Activated B cell treated with CpG ODN at 0.5 μM for 24 hours (primary cell): ENCODE results near the gene ZNF618. TPM values are rescaled to one million over a fixed set of nuclear protein-coding genes. Genes with fewer than 3 reads are reported as not detected.

ENCODE experiments used
- ATAC-seq: fragments of 200-7000 bp; cut with Tn5 transposase; one replicate; pipeline ENCODE4 v1.10.0; 2021; ENCODE audit warnings: low read depth, mild to moderate bottlenecking, moderate library complexity
- CTCF ChIA-PET: fragments of 350-600 bp; sonication (Branson Sonifier 250); formaldehyde crosslinking; loops from one replicate; lab custom pipeline; 2021; ENCODE audit warnings: antibody characterized with exemption; lab: Charles Lee
- POLR2A ChIA-PET: fragments of 350-600 bp; sonication (Branson Sonifier 250); formaldehyde crosslinking; loops from one replicate; lab custom pipeline; 2021; ENCODE audit warnings: antibody characterized with exemption; lab: Charles Lee
- DNase-seq: peaks from one replicate; pipeline ENCODE4 v3.0.0; 2022
- H3K27ac Mint-ChIP-seq: one replicate; pipeline ENCODE4 v1.8.0; 2020; ENCODE audit warnings: mixed read lengths
- H3K27me3 Mint-ChIP-seq: one replicate; pipeline ENCODE4 v1.8.0; 2021; ENCODE audit warnings: mixed read lengths
- H3K36me3 Mint-ChIP-seq: one replicate; pipeline ENCODE4 v1.8.0; 2021; ENCODE audit warnings: low read depth, mixed read lengths
- H3K4me1 Mint-ChIP-seq: one replicate; pipeline ENCODE4 v1.8.0; 2021; ENCODE audit warnings: mixed read lengths
- H3K4me3 Mint-ChIP-seq: one replicate; pipeline ENCODE4 v1.8.0; 2020; ENCODE audit warnings: mild to moderate bottlenecking, mixed read lengths
- H3K9me3 Mint-ChIP-seq: one replicate; pipeline ENCODE4 v1.8.0; 2020; ENCODE audit warnings: mixed read lengths
- CTCF ChIP-seq: fragments of 200-600 bp; IDR thresholded peaks from one replicate; pipeline ENCODE4 v1.8.0; 2022; ENCODE audit warnings: antibody characterized with exemption, mild to moderate bottlenecking
- intact Hi-C: fragments of 100-400 bp; cut with micrococcal nuclease; formaldehyde crosslinking; loops from one replicate; pipeline ENCODE4 v1.15.1; 2024
- total RNA-seq: library from RNA; stranded (reverse); gene quantifications from 2 replicates; pipeline ENCODE4 v1.2.3, GENCODE V29; 2022

ZNF618 gene
- total RNA-seq, 1 donor from 2014 or later, result 0.67 TPM

- intact Hi-C loops, result no loop called here
- peaks cover 5% of the 10 kb centered on the region for H3K4me1 Mint-ChIP-seq
- no peak overlapping the region for H3K4me3 Mint-ChIP-seq
- no peaks in the 10 kb centered on the region for H3K36me3 Mint-ChIP-seq
- ATAC-seq, result no peak
- CTCF ChIA-PET, result no interaction called here
- TF ChIP-seq CTCF, result no peak
- POLR2A ChIA-PET, result no interaction called here
- no peak for DNase-seq
- H3K9me3 Mint-ChIP-seq, result no peaks in the 10 kb centered on the region
- peaks cover 12% of the 10 kb centered on the region for H3K27me3 Mint-ChIP-seq
- H3K27ac Mint-ChIP-seq, result no peak overlapping the region
These were observed 185.8 kb downstream of the ZNF618 start for GRCh38 chr9:114061830-114062474.

- Mint-ChIP-seq H3K27me3 (peaks cover 6% of the 10 kb centered on the region), H3K4me1 (no peaks in the 10 kb centered on the region), H3K27ac (no peak overlapping the region), H3K4me3 (no peak overlapping the region), H3K36me3 (no peaks in the 10 kb centered on the region), H3K9me3 (no peaks in the 10 kb centered on the region)
- CTCF ChIA-PET, result interaction anchor here (1.2 kb wide), 1 partner anchor 18 kb away, joined by 3 read pairs; no protein-coding TSS in a partner anchor
- POLR2A ChIA-PET, result no interaction called here
- ATAC-seq, result no peak
- intact Hi-C loops, result no loop called here
- DNase-seq, result no peak
- TF ChIP-seq CTCF, result no peak
These were observed 189.2 kb downstream of the ZNF618 start for GRCh38 chr9:114065304-114065703.

GRCh38 chr9:114069476-114070187 lies 193.5 kb downstream of the ZNF618 start:
- no peaks in the 10 kb centered on the region for H3K4me1 Mint-ChIP-seq
- ChIA-PET POLR2A (no interaction called here), CTCF (no interaction called here)
- intact Hi-C loops, result no loop called here
- no peaks in the 10 kb centered on the region for H3K36me3 Mint-ChIP-seq
- no peak for TF ChIP-seq CTCF
- no peaks in the 10 kb centered on the region for H3K9me3 Mint-ChIP-seq
- no peak overlapping the region for H3K27ac Mint-ChIP-seq
- H3K27me3 Mint-ChIP-seq, result no peaks in the 10 kb centered on the region
- H3K4me3 Mint-ChIP-seq, result no peak overlapping the region
- no peak for ATAC-seq
- DNase-seq, result no peak

GRCh38 chr9:114070188-114071103 lies 194.3 kb downstream of the ZNF618 start:
- no peak for TF ChIP-seq CTCF
- no peak overlapping the region for H3K27ac Mint-ChIP-seq
- ATAC-seq (no peak), DNase-seq (no peak)
- no peak overlapping the region for H3K4me3 Mint-ChIP-seq
- H3K36me3 Mint-ChIP-seq, result no peaks in the 10 kb centered on the region
- H3K4me1 Mint-ChIP-seq, result no peaks in the 10 kb centered on the region
- CTCF ChIA-PET, result no interaction called here
- no peaks in the 10 kb centered on the region for H3K27me3 Mint-ChIP-seq
- no peaks in the 10 kb centered on the region for H3K9me3 Mint-ChIP-seq
- POLR2A ChIA-PET, result no interaction called here
- intact Hi-C loops, result no loop called here
